GM19452 (cell line): ENCODE results near the gene CORT.
"Not testable (repeated sequence)": the region's sequence is repeated elsewhere in the genome, so short reads cannot be mapped to it uniquely, and the experiment has no call there.

ENCODE experiments used
- ATAC-seq: cut with Tn5 transposase; IDR thresholded peaks from one replicate; pipeline ENCODE4 v1.9.1; 2021; ENCODE audit not compliant: unreplicated experiment

CORT gene

DNA sequence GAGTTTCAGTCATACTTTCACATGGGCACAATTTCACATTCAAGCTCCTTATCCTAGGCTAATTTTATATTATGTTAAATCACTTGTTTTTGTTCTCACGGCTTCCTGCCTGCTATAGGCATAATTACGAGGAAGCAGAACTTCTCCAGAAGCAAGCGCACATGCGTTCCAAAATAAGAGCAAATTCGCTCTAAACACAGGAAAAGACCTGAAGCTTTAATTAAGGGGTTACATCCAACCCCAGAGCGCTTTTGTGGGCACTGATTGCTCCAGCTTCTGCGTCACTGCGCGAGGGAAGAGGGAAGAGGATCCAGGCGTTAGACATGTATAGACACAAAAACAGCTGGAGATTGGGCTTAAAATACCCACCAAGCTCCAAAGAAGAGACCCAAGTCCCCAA, at the start of gene CORT:
Gene CORT, plus strand, starts transcription at position 281 of the 400 bp plus-strand sequence. CDS start 193 bp downstream, outside the sequence.
- no peak for ATAC-seq

- no peak for ATAC-seq
Observed at GRCh38 chr1:10401281-10401680, 48.5 kb upstream of the CORT start.

- no peak for ATAC-seq
Observed at GRCh38 chr1:10402729-10403274, 47.0 kb upstream of the CORT start.

DNA sequence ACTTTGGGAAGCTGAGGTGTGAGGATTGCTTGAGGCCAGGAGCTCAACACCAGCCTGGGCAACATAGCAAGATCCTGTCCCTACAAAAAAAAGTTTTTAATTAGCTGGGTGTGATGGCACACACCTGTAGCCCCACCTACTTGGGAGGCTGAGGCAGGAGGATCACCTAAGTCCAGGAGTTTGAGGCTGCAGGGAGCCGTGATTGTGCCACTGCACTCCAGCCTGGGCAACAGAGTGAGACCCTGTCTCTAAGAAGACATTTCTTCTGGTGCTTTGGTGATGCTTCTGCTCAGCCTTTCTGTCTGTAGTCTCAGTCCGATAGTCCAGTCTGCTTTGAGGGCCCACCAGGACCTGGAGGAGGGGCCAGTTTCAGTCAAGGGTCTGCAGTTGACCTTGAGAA, 42.6 kb upstream of the CORT start:
- no peak for ATAC-seq

- ATAC-seq, result no peak
Observed at GRCh38 chr1:10415211-10415930, 34.5 kb upstream of the CORT start.

DNA sequence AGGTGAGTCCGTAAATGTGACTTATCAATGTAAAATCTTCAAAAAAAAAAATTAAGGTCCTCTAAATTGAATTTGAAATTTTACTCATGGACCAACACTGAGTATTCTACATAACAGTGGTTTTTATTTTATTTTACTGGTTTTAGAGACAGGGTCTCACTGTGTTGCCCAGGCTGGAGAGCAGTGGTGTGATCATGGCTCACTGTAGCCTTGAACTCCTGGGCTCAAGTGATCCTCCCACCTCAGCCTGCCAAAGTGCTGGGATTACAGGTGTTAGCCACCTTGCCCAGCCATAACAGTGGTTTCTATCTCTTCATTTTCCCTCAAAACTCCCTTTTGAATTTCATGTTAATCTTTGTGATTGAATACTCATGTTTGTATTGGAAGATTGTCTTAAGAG, 33.9 kb upstream of the CORT start:
- not testable (repeated sequence) for ATAC-seq

DNA sequence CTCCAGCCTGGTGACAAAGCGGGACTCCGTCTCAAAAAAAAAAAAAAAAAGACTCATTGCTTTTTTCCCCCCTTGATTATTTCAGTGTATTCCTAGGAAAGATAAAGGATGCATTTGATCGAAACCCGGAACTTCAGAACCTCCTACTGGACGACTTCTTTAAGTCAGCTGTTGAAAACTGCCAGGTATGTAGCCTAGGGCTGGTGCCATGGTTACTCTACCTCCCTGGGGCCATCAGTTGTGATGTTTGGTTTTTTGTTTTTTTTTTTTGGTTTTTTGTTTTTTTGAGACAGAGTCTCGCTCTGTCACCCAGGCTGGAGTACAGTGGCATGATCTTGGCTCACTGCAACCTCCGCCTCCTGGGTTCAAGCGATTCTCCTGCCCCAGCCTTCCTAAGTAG, 31.1 kb upstream of the CORT start:
- ATAC-seq, result not testable (repeated sequence)

- no peak for ATAC-seq
Observed at GRCh38 chr1:10419351-10419750, 30.5 kb upstream of the CORT start.

- ATAC-seq, result no peak
Observed at GRCh38 chr1:10421637-10422036, 28.2 kb upstream of the CORT start.

- ATAC-seq, result no peak
Observed at GRCh38 chr1:10424034-10424433, 25.8 kb upstream of the CORT start.

- ATAC-seq, result no peak
Observed at GRCh38 chr1:10424651-10425050, 25.2 kb upstream of the CORT start.

- ATAC-seq, result not testable (repeated sequence)
Observed at GRCh38 chr1:10425826-10426534, 23.9 kb upstream of the CORT start.

GRCh38 chr1:10426535-10426848, 23.3 kb upstream of the CORT start:
- not testable (repeated sequence) for ATAC-seq

- no peak for ATAC-seq
Observed at GRCh38 chr1:10428984-10429383, 20.8 kb upstream of the CORT start.

DNA sequence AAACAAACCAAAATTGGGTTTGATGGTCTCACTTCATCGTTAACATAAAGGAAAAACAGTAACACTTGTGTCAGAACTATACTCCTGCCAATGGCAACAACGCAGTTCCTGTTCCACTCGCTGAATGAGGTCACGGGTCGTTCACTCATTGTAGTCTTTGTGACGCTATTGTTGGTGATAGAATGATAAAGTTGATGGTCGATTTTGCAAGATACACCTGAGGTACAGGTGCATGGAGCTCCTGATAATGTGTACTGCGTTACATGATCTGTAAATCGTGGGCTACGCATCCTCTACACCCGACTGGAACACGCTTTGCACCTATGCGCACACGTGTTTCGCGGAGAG, 20.0 kb upstream of the CORT start:
- no peak for ATAC-seq

- peak; percentile 68 for ATAC-seq
Observed at GRCh38 chr1:10430216-10431069, 19.4 kb upstream of the CORT start, which contains the start of gene CENPS. Gene CENPS (plus strand): TSS chr1:10430433. CDS start chr1:10430518, 85 bp downstream.

DNA sequence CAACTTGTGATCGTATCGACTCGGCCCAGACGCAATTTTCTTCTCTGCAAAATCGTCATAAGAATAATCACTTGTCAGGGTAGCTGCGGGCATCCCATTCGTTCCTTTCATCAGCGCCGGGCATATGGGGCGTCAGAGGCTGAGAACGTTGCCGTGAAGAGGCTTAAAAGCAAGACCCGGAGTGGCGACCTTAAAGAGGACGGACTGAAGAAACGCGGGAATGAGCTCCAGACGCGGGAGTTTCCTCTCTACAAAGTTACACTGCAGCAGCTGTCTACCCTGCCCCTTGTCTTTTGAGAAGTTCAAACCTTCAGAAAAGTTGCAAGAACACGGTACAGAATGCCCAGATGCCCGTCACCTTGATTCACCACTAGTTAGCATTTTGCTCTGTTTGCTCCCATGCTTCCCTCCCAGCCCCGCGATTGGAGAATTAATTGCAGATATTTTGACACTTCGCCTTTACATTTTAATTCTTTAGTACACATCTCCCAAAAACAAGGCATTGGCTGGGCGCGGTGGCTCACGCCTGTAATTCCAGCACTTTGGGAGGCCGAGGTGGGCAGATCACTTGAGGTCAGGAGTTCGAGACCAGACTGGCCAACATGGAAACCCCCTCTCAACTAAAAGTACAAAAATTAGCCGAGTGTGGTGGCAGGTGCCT, 18.6 kb upstream of the CORT start:
- no peak for ATAC-seq

DNA sequence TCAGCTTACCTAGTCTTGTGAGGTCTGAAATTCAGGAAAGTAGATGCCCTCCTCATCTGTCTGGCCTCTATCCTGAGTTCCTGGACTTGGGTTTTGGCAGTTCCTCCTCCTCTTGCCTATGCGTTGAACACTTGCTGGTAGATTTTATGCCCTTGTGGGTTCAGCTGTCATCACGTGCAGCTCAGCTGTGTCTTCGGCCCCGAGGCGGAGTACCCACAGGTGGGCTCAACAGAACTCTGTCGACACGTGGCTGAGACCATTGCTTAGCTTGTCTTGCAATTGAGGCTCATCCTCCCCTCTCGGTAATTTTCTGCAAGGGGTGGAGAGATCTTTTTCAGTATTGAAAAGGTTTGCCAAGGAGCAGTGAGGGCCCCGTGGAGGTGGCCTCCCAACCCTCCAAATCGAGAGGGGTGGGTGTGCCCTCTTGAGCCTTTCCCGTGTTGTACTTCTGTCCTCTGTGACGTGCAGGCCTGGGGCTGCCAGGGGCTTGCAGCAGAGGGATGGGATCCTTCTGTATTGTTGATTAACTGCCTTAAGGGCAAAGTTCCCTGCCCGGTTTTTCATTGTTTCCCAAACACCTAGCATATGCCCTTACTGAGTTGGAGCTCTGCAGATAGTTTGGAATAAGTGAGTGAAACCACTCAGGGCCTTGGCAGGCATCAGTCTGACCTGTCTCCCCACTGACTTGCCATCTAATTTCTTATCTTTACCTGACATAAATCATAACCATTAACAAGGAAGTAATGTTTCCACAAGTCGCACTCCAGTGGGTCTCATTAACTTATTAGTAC, 16.7 kb upstream of the CORT start:
- no peak for ATAC-seq

DNA sequence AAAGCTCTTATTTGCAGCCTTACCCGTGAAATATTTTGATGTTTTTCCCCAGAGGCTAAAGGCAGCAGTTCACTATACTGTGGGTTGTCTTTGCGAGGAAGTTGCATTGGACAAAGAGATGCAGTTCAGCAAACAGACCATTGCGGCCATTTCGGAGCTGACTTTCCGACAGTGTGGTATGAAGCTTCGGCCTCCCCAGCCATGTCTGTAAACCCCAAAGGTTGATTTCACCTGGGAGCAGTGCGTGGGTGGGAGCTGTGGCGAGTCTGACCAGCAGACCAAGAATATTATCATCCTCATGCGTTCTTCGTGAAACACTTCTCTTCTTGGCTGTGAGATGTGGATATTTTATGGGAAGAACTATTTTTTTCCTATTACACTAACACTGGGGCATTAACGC, 16.0 kb upstream of the CORT start:
- no peak for ATAC-seq

DNA sequence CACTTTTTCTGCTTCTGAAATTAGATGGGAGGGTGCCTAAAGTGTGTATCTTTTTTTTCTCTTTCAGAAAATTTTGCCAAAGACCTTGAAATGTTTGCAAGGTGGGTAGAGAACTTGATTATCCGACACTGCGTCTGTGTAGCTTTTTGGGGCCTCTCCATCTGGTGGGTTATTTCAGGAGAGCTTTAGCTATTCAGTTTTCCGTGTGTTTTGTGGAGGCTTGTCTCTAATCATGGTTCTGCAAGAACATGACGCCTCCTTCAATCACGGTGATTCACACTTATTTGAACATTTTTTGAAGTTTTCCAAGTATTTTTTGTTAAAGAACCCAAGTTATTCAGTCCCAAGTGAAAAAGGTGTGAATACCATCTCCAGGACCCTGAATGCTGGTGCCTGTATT, 15.2 kb upstream of the CORT start:
- no peak for ATAC-seq
